ENCODE data around the gene RPS17. TPM values are rescaled to one million over a fixed set of nuclear protein-coding genes. Genes with fewer than 3 reads are reported as not detected.

RPS17 gene
- total and polyA plus RNA-seq, 2 donors (not counting 1 experiment from before 2014, with no cell fraction given), result 2,297 to 5,877 TPM

DNA sequence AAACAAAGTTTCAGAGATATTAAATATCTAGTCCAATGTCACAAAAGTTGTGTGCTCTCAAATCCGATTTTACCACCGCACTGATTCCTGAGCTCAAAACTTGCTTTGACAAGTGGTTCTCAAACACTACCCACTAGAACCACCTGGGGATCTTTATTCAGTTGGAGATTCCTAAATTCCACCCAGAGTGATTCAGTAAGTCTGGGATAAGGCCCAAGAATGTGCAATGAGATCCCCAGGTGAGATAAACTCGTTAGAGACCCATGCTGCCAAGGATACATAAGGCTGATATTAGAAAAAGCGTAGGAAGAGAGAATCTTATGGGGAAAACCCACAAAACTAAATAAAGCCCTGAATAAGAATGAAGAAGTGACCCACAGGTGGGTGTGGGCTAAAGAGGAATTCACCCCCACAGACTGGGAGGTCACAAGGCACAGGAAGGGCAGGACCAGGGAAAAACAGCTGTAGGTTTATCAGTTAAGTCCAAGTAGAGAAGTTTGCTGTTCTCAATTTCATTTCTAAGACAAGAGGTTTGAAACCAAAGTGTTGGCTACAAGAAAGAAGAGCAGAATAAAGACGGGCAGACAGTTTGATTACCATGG is 11.5 kb upstream of the RPS17 start:
- Histone ChIP-seq H3K9me3 (ENCODE audit: control extremely low read depth in 1 of 3, control insufficient read depth in 2 of 3, insufficient read depth in 1 of 3, low read length in 2 of 3) (no peaks in the 10 kb centered on the region), H4K20me1 (ENCODE audit: control insufficient read depth, insufficient read depth, low read length, poor library complexity, severe bottlenecking) (no peaks in the 10 kb centered on the region), H3K36me3 (replicated peaks in 1 of 2; ENCODE audit: control extremely low read depth in 1 of 2, control insufficient read depth in 1 of 2, extremely low read depth in 1 of 2, insufficient read depth in 2 of 2, low read length in 1 of 2) (no peaks in the 10 kb centered on the region), H2AFZ (ENCODE audit: insufficient read depth, low read depth, low read length, poor library complexity, severe bottlenecking) (no peak overlapping the region), H3K4me3 (ENCODE audit: control extremely low read depth in 1 of 5, extremely low read depth in 1 of 5, insufficient read depth in 1 of 5, low read depth in 2 of 5, low read length in 4 of 5) (no peak overlapping the region), H3K27me3 (replicated peaks in 1 of 4; ENCODE audit: control extremely low read depth in 1 of 4, control insufficient read depth in 3 of 4, insufficient read depth in 4 of 4, low read length in 3 of 4) (peaks cover 0 to 10% (median 2%) of the 10 kb centered on the region in 4 experiments), H3K79me2 (ENCODE audit: control insufficient read depth, insufficient read depth, low read length) (no peaks in the 10 kb centered on the region), H3K4me2 (replicated peaks; ENCODE audit: low read depth, low read length, poor library complexity, severe bottlenecking) (no peak overlapping the region), H3K27ac (ENCODE audit: low read length in 2 of 2) (no peak overlapping the region), H3K9ac (ENCODE audit: low read length) (no peak overlapping the region), H3K4me1 (ENCODE audit: control insufficient read depth in 2 of 2, insufficient read depth in 2 of 2, low read length in 2 of 2) (no peaks in the 10 kb centered on the region)
- ATAC-seq (ENCODE audit: low read depth) (no peak), DNase-seq (no peak)
- CTCF ChIA-PET, result no interaction called here
- H3K4me3 Mint-ChIP-seq, result no peak overlapping the region
- peaks cover 14% of the 10 kb centered on the region for H3K27me3 Mint-ChIP-seq
- no peak for TF ChIP-seq EZH2 (IDR thresholded peaks at IDR 0.05; ENCODE audit: borderline replicate concordance, insufficient read depth, low read depth, low read length, poor library complexity, severe bottlenecking)
- TF ChIP-seq, protein P1, sequence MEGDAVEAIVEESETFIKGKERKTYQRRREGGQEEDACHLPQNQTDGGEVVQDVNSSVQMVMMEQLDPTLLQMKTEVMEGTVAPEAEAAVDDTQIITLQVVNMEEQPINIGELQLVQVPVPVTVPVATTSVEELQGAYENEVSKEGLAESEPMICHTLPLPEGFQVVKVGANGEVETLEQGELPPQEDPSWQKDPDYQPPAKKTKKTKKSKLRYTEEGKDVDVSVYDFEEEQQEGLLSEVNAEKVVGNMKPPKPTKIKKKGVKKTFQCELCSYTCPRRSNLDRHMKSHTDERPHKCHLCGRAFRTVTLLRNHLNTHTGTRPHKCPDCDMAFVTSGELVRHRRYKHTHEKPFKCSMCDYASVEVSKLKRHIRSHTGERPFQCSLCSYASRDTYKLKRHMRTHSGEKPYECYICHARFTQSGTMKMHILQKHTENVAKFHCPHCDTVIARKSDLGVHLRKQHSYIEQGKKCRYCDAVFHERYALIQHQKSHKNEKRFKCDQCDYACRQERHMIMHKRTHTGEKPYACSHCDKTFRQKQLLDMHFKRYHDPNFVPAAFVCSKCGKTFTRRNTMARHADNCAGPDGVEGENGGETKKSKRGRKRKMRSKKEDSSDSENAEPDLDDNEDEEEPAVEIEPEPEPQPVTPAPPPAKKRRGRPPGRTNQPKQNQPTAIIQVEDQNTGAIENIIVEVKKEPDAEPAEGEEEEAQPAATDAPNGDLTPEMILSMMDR (IDR thresholded peaks at IDR 0.05), result no peak
- peaks cover 4% of the 10 kb centered on the region for H3K4me1 Mint-ChIP-seq
- intact Hi-C loops (cut with micrococcal nuclease), result no loop called here
- no CpG with 5 or more reads among the region's 5 CpGs for WGBS (ENCODE audit: insufficient coverage)
- H3K9me3 Mint-ChIP-seq (ENCODE audit: insufficient read depth), result no peaks in the 10 kb centered on the region
- POLR2A ChIA-PET, result no interaction called here
- H3K27ac Mint-ChIP-seq, result no peak overlapping the region

DNA sequence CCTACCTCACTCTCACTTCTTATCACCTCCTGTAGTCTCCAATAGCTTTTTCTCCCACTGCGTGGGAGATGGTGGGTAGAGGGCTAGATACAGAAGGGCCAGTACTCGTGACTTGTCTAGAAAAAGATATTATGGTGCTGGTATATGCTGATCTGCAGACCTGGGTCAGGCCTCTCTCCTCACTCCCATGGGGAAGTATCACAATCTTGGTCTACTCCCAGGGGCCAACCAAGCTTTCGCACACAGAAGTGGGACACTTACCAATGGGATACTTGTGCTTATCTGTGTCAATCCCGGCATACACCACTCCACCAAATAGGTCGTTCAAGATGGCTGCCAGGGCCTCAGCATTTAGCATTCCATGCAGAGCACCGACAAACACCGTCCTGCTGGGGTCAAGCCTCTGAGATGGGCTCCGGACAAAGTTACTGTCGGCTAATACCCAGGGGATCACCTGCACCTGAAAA is 9.0 kb upstream of the RPS17 start:
- WGBS (ENCODE audit: insufficient coverage), result 97% methylated on average over 7 of the region's 9 CpGs
- Histone ChIP-seq H3K4me2 (replicated peaks; ENCODE audit: low read depth, low read length, poor library complexity, severe bottlenecking) (no peak overlapping the region), H4K20me1 (ENCODE audit: control insufficient read depth, insufficient read depth, low read length, poor library complexity, severe bottlenecking) (no peaks in the 10 kb centered on the region), H3K4me3 (ENCODE audit: control extremely low read depth in 1 of 5, extremely low read depth in 1 of 5, insufficient read depth in 1 of 5, low read depth in 2 of 5, low read length in 4 of 5) (no peak overlapping the region), H3K27ac (ENCODE audit: low read length in 2 of 2) (no peak overlapping the region), H3K9me3 (ENCODE audit: control extremely low read depth in 1 of 3, control insufficient read depth in 2 of 3, insufficient read depth in 1 of 3, low read length in 2 of 3) (no peaks in the 10 kb centered on the region), H2AFZ (ENCODE audit: insufficient read depth, low read depth, low read length, poor library complexity, severe bottlenecking) (no peak overlapping the region), H3K79me2 (ENCODE audit: control insufficient read depth, insufficient read depth, low read length) (no peaks in the 10 kb centered on the region), H3K36me3 (replicated peaks in 1 of 2; ENCODE audit: control extremely low read depth in 1 of 2, control insufficient read depth in 1 of 2, extremely low read depth in 1 of 2, insufficient read depth in 2 of 2, low read length in 1 of 2) (no peaks in the 10 kb centered on the region), H3K9ac (ENCODE audit: low read length) (no peak overlapping the region), H3K4me1 (ENCODE audit: control insufficient read depth in 2 of 2, insufficient read depth in 2 of 2, low read length in 2 of 2) (no peaks in the 10 kb centered on the region), H3K27me3 (replicated peaks in 1 of 4; ENCODE audit: control extremely low read depth in 1 of 4, control insufficient read depth in 3 of 4, insufficient read depth in 4 of 4, low read length in 3 of 4) (peaks cover 0 to 16% (median 2%) of the 10 kb centered on the region in 4 experiments)
- Mint-ChIP-seq H3K27me3 (peaks cover 24% of the 10 kb centered on the region), H3K4me1 (peaks cover 4% of the 10 kb centered on the region), H3K4me3 (no peak overlapping the region), H3K9me3 (ENCODE audit: insufficient read depth) (no peaks in the 10 kb centered on the region), H3K27ac (no peak overlapping the region)
- no peak for ATAC-seq (ENCODE audit: low read depth)
- intact Hi-C loops (cut with micrococcal nuclease), result no loop called here
- ChIA-PET CTCF (interaction anchor here (0.7 to 1.2 kb wide), 2 partner anchors 9 to 22 kb away, joined by 3 to 4 read pairs; partner anchors contain the start of gene RPS17), POLR2A (no interaction called here)
- TF ChIP-seq, protein P1 (IDR thresholded peaks at IDR 0.05), result no peak
- TF ChIP-seq EZH2 (IDR thresholded peaks at IDR 0.05; ENCODE audit: borderline replicate concordance, insufficient read depth, low read depth, low read length, poor library complexity, severe bottlenecking), result no peak
- no peak for DNase-seq

All from B cell (primary cell).